ENCODE results near the gene SOX14.

Gene SOX14

GRCh38 chr3:137789236-137789635 is 25.1 kb downstream of the SOX14 start:
- H3K4me3 ChIP-seq (ENCODE audit: low read depth, low read length), result no peak overlapping the region
- CTCF ChIA-PET, result interaction anchor here (0.6 to 2.2 kb wide), 2 partner anchors 80 to 1717 kb away, joined by 3 to 8 read pairs; no protein-coding TSS in a partner anchor
- no peak overlapping the region for H3K27ac ChIP-seq (ENCODE audit: extremely low read depth, low read depth, low read length)
- POLR2A ChIA-PET, result no interaction called here
- TF ChIP-seq ZNF157 (tag by site-specific recombination; IDR thresholded peaks at IDR 0.05) (no peak), ZNF600 (tag by site-specific recombination; IDR thresholded peaks at IDR 0.05) (no peak), ZNF624 (tag by site-specific recombination; IDR thresholded peaks at IDR 0.05) (no peak), KLF9 (tag by site-specific recombination; IDR thresholded peaks at IDR 0.05; ENCODE audit: low read depth) (no peak), ZNF341 (tag by site-specific recombination; IDR thresholded peaks at IDR 0.05; ENCODE audit: low read depth) (no peak), GFI1B (tag by site-specific recombination; IDR thresholded peaks at IDR 0.05) (no peak), ZNF621 (tag by site-specific recombination; IDR thresholded peaks at IDR 0.05) (no peak), ZNF26 (tag by site-specific recombination; IDR thresholded peaks at IDR 0.05) (no peak), GLIS1 (tag by site-specific recombination; IDR thresholded peaks at IDR 0.05) (no peak), KLF16 (tag by site-specific recombination; IDR thresholded peaks at IDR 0.05) (no peak), ZNF155 (tag by site-specific recombination; IDR thresholded peaks at IDR 0.05) (no peak)
- no peaks in the 10 kb centered on the region for H3K36me3 ChIP-seq (ENCODE audit: control insufficient read depth in 2 of 2, insufficient read depth in 1 of 2, low read length in 2 of 2)
- H3K4me1 ChIP-seq (ENCODE audit: control insufficient read depth, insufficient read depth, low read length), result no peaks in the 10 kb centered on the region
- no peaks in the 10 kb centered on the region for H3K9me3 ChIP-seq (ENCODE audit: control insufficient read depth, insufficient read depth, low read depth, low read length)

DNA sequence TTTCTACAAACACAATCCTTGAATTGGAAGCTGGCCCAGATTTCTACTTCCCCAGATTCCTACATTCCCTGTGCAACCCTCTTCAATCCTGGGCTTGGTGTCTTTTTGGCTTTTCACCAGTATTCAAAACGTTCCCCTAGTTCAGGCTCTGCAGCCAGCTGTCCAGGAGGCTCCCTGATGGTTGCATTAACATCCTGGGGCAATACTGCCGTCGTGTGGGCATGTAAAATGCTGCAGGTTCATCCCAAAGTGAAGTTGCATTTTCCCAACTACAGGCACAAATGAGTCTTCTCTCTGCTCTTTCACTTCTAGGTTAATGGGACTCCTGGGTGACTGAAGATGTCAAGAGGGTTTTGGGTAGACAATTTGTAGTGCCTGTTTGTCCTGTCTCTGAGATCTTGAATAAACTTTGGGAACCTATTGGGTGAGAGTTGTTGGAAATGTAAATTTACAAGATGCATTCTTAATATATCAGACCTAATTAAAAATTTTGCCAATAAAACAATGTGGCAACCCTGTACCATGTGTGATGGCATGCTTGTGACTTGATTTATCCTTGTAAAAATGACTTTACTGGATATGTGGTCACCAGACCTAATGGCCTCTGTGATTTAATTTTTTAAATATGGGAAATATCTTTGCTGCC is 28.6 kb downstream of the SOX14 start:
- CTCF ChIA-PET, result interaction anchor here (0.6 to 1.8 kb wide), 8 partner anchors 84 to 1339 kb away, joined by 3 to 6 read pairs (median 3); no protein-coding TSS in a partner anchor
- TF ChIP-seq ZNF324 (tag by site-specific recombination; IDR thresholded peaks at IDR 0.05) (no peak), ZNF654 (tag by site-specific recombination; IDR thresholded peaks at IDR 0.05; ENCODE audit: low read depth) (peak; percentile 28), ZNF350 (tag by site-specific recombination; IDR thresholded peaks at IDR 0.05) (no peak), CTCF (tag by site-specific recombination; IDR thresholded peaks at IDR 0.05) (peak; percentile 39; the same call in 1 of the 2 replicates)
- no peak overlapping the region for H3K27ac ChIP-seq (ENCODE audit: extremely low read depth, low read depth, low read length)
- POLR2A ChIA-PET, result no interaction called here
- no peaks in the 10 kb centered on the region for H3K4me1 ChIP-seq (ENCODE audit: control insufficient read depth, insufficient read depth, low read length)
- H3K36me3 ChIP-seq (ENCODE audit: control insufficient read depth in 2 of 2, insufficient read depth in 1 of 2, low read length in 2 of 2), result no peaks in the 10 kb centered on the region
- H3K4me3 ChIP-seq (ENCODE audit: low read depth, low read length), result no peak overlapping the region
- H3K9me3 ChIP-seq (ENCODE audit: control insufficient read depth, insufficient read depth, low read depth, low read length), result no peaks in the 10 kb centered on the region

GRCh38 chr3:137796993-137797392 is 32.9 kb downstream of the SOX14 start:
- Histone ChIP-seq H3K4me1 (ENCODE audit: control insufficient read depth, insufficient read depth, low read length) (no peaks in the 10 kb centered on the region), H3K4me3 (ENCODE audit: low read depth, low read length) (no peak overlapping the region), H3K9me3 (ENCODE audit: control insufficient read depth, insufficient read depth, low read depth, low read length) (no peaks in the 10 kb centered on the region), H3K27ac (ENCODE audit: extremely low read depth, low read depth, low read length) (no peak overlapping the region), H3K36me3 (ENCODE audit: control insufficient read depth in 2 of 2, insufficient read depth in 1 of 2, low read length in 2 of 2) (no peaks in the 10 kb centered on the region)
- ChIA-PET POLR2A (no interaction called here), CTCF (interaction anchor here (1.0 kb wide), 1 partner anchor 90 kb away, joined by 3 read pairs; no protein-coding TSS in a partner anchor)
- TF ChIP-seq ZEB2 (tag by site-specific recombination; IDR thresholded peaks at IDR 0.05) (no peak), ZNF133 (tag by site-specific recombination; IDR thresholded peaks at IDR 0.05) (no peak), ZNF248 (tag by site-specific recombination; IDR thresholded peaks at IDR 0.05) (no peak), SP7 (tag by site-specific recombination; IDR thresholded peaks at IDR 0.05) (no peak), RBAK (tag by site-specific recombination; IDR thresholded peaks at IDR 0.05) (no peak), ZNF501 (tag by site-specific recombination; IDR thresholded peaks at IDR 0.05) (no peak), ZNF785 (tag by site-specific recombination; IDR thresholded peaks at IDR 0.05) (no peak)
- TF ChIP-seq, protein P1, sequence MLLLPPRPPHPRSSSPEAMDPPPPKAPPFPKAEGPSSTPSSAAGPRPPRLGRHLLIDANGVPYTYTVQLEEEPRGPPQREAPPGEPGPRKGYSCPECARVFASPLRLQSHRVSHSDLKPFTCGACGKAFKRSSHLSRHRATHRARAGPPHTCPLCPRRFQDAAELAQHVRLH (tag by site-specific recombination; IDR thresholded peaks at IDR 0.05), result no peak
- TF ChIP-seq, protein P2, sequence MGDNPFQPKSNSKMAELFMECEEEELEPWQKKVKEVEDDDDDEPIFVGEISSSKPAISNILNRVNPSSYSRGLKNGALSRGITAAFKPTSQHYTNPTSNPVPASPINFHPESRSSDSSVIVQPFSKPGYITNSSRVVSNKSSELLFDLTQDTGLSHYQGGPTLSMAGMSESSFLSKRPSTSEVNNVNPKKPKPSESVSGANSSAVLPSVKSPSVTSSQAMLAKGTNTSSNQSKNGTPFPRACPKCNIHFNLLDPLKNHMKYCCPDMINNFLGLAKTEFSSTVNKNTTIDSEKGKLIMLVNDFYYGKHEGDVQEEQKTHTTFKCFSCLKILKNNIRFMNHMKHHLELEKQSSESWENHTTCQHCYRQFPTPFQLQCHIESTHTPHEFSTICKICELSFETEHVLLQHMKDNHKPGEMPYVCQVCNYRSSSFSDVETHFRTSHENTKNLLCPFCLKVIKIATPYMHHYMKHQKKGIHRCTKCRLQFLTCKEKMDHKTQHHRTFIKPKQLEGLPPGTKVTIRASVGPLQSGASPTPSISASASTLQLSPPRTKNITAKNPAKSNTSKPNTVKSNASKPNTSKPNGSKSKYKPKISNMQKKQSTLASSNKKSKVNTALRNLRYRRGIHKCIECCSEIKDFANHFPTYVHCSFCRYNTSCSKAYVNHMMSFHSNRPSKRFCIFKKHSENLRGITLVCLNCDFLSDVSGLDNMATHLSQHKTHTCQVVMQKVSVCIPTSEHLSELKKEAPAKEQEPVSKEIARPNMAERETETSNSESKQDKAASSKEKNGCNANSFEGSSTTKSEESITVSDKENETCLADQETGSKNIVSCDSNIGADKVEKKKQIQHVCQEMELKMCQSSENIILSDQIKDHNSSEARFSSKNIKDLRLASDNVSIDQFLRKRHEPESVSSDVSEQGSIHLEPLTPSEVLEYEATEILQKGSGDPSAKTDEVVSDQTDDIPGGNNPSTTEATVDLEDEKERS (tag by site-specific recombination; IDR thresholded peaks at IDR 0.05), result no peak
- TF ChIP-seq, protein P3, sequence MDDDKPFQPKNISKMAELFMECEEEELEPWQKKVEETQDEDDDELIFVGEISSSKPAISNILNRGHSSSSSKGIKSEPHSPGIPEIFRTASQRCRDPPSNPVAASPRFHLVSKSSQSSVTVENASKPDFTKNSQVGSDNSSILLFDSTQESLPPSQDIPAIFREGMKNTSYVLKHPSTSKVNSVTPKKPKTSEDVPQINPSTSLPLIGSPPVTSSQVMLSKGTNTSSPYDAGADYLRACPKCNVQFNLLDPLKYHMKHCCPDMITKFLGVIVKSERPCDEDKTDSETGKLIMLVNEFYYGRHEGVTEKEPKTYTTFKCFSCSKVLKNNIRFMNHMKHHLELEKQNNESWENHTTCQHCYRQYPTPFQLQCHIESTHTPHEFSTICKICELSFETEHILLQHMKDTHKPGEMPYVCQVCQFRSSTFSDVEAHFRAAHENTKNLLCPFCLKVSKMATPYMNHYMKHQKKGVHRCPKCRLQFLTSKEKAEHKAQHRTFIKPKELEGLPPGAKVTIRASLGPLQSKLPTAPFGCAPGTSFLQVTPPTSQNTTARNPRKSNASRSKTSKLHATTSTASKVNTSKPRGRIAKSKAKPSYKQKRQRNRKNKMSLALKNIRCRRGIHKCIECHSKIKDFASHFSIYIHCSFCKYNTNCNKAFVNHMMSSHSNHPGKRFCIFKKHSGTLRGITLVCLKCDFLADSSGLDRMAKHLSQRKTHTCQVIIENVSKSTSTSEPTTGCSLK (tag by site-specific recombination; IDR thresholded peaks at IDR 0.05), result no peak

Measured in HEK293 (cell line).